PFSK-1 (cell line): ENCODE data around the gene MRPS25.

Source experiments
- SIN3A ChIP-seq: IDR thresholded peaks from 2 replicates; pipeline ENCODE4 v1.6.1; 2012; ENCODE audit warnings: mild to moderate bottlenecking, low read length, moderate library complexity, borderline replicate concordance; ENCODE audit not compliant: insufficient read depth
- TAF1 ChIP-seq: IDR thresholded peaks from 2 replicates; pipeline ENCODE4 v1.6.1; 2012; ENCODE audit warnings: low read length, control low read depth, borderline replicate concordance; ENCODE audit not compliant: insufficient read depth

DNA sequence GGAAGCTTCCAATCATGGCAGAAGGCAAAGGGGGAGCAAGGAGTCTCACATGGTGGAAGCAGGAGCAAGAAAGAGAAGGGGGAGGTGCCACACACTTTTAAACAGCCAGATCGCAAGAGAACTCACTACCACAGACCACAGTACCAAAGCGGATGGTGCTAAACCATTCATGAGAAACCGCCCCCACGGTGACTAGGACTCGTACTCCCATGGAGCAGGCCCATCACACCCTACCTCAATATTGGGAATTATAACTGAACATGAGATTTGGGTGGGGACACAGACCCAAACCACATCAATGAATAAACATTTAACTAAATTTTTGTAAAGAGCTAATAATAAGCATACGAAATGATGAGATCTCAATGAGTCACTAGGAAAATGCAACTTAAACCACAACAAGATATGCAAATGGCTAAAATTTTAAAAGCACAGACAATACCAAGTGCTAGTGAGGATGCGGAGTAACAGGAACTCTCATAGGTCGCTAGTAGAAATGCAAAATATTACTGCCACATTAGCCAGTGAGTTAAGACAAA is 10.0 kb downstream of the MRPS25 start:
- no peak for TF ChIP-seq SIN3A
- TF ChIP-seq TAF1 = no peak
